GM19099 (cell line): ENCODE results near the gene TMEM138.

ENCODE experiments used
- POLR2A ChIP-seq: IDR thresholded peaks from 3 replicates; pipeline ENCODE4 v1.6.1; 2011; ENCODE audit warnings: low read depth; ENCODE audit not compliant: insufficient read length; ENCODE audit errors: extremely low read depth

TMEM138 gene

DNA sequence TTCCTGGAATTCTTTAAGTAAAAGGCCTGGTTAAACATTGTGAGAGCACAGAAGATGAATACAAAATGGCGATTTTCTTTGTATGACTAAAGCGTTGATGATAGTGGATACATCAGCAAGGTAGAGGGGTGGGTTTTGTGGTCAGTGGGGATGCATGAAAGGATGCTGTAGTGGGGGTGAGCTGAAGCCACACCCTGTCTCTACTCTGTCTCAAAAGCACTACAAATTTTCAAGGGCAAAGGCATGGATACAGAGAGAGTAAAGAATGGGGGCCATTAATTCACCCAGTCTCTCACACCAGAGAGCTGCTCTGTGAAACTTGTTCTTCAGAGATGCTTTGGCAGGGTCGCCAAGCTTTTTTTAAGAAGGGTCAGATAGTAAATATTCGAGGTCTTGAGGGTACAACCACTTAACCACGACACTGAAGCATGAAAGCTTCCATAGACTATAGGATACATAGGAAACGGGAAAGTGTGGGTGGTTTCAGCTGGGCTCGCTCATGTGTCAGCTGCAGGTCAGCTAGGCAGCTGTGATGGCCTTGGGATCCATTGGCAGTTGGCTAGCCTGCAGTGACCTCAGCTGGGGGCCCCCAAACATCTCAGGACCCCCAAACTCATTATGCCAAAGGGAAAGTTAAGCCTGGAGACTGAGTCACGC, 8.3 kb downstream of the TMEM138 start:
- TF ChIP-seq POLR2A, result no peak

DNA sequence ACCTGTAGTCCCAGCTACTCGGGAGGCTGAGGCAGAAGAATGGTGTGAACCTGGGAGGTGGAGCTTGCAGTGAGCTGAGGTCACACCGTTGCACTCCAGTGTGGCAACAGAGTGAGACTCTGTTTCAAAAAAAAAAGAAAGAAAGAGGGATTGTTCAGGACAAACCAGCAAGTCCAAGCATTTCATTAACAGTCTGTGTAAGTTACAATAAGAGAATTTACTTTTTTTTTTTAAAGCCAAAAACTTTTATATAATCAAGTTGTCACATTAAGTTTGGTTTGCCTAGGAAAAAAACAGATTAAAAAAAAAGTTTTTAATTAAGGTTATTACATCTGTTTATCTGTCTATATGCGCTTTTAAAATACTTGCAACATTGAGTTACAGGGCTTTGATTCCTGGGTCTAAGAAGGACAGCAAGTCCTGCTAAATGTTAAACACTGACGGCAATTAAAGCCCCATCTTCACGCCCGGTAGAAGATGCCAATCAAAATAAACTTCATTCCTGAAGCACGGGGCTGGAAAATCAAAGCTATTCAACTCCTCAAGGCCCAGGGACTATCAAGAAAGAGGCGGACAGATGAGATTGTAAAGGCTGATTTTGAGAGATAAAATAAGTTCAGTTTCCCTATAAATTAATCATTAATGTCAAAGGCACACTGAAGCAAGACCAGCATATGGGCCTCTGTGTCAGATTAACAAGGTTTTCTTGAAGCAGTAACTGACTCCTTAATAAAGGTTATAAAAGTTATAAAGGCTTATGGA, 10.7 kb downstream of the TMEM138 start:
- no peak for TF ChIP-seq POLR2A

DNA sequence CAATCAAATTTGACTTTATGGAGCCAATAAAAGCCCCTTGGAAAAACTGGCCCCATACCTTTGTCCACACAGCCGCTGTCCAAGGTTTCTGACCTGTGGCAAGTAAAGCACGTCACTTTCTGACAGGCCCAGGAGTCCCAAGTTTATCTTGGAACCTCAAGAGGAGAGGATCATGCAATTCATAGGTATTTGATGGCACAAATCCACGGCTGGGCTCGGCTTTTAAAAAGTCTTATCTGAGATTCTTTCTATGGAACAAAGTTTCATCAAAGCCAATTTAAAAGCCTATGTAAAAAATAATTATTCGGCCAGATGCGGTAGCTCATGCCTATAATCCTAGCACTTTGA, 13.6 kb downstream of the TMEM138 start:
- TF ChIP-seq POLR2A, result no peak

DNA sequence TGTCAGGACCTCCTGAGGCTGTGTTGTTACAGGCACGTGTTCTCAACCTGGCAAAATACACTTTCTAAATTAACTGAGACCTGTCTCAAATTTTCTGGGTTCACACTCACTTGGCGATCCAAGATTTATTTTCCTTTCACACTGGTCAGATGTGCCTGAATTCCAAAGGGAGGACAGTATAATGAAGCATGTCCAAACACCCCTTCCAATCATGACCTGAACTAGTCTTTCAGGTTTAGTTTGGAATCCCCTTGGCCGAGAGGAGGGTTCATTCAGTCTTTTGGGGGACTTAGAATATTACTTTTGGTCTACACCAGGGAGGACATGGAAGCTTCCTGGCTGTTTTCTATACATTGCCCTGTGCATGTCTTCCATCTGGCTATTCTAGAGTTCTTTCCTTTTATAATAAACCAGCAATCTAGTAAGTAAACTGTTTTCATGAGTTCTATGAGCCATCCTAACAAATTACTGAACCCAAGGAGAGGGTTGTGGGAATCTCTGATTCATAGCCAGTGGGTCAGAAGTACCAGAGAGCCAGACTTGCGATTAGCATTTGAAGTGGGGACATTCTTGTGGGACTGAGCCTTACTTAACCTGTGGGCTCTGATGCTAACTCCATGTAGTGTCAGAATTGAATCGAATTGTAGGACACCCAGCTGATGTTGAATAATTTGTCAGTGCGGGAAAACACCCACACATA, 15.4 kb downstream of the TMEM138 start:
- TF ChIP-seq POLR2A, result no peak

DNA sequence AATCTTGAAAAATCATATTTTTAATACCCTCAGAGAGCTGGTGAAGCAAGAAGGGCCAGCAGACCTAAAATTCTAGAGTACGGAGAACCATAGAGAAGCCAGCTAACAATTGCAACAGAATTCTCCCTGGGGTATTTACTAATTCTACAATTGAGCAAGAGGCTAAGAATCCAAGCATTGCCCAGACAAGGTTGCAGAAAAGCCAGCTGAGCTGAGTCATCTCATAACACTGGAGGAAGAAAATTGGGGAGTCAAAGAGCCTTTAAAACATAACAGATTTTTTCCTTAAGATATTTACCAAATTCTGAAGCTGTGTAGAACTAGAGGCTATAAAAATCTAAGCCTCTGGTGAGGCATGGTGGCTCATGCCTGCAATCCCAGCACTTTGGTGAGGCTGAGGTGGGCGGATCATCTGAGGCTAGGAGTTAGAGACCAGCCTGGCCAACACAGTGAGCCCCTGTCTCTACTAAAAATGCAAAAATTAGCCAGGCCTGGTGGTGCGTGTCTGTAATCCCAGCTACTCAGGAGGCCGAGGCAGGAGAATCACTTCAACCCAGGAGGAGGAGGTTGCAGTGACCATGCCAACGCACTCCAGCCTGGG, 16.6 kb downstream of the TMEM138 start:
- TF ChIP-seq POLR2A, result no peak

DNA sequence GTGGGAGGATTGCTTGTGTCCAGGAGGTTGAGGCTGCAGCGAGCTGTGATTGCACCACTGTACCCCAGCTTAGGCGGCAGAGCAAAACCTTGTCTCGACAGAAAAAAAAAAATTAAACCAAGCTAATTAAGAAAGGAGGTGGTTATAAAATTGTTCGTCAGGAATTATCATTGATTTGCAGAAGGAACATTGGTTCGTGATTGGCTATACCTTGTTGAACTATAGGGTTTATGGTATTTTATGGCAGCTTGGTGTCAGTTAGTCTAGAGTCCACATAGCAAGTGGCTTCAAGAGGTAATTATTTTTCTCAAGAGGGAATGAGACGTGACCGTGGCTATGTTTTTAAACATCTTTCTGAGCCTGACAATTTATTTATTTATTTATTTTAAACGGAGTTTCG, 18.7 kb downstream of the TMEM138 start:
- TF ChIP-seq POLR2A, result no peak

DNA sequence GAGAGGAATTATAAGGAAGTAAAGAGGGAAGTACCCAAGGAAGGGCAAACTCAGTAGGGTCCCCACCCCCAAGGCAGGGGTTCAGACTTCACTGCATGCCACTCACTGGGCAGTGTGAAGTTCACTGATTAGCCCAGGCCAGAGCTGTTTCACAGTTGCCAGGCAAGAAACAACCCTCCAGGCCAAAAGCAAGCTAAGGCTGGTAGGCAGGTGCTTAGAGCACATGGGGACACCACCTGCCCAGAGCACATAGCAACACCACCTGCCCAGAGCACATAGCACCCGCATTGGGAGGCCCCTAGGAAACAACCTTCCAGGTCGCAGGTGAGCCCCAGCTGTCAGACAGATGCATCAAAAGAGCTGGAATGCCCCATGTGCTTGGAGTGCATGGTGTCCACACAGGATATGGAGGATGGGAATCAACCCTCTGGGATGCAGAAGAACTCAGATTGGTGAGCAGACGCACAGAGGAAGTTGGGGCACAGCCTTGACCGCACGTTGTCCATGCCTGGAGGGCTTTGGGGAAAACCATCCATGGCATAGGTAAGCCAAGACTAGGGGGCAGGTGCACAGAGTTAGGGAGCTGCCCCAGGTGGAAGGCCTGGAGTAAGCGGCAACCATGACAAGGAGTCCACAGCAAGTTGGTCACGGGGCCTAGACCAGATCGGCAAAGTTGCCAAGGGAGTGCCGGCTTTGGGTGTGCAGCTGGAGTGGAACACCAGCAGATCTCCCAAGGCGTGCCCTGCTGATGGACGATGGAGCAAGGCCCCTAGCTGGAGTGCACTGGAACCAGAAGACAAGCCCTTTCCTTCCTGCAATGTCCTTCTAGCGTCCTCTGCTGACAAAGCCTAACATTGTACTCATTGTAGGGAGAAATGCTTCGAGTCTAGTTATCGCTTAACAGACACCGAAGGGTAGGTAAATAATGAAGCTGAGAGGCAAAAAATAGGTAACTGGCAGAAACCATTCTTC, 22.4 kb downstream of the TMEM138 start:
- TF ChIP-seq POLR2A, result no peak

DNA sequence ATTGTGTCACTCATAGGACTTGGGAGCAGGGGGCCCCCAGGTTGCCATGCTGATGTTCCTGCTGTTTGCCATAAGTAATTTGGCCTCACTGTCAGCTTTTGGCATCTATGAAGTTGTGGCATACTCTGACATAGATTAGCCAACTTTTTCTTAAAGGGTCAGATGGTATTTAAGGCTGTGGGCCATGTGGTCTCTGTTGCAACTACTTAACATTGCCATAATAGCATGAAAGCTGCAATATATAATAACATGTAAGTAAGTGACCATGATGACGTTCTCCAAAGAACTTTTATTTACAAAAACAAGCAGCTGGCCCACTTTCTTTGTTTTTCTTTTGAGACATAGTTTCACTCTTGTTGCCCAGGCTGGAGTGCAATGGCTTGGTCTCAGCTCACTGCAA, 28.0 kb downstream of the TMEM138 start:
- TF ChIP-seq POLR2A, result no peak

DNA sequence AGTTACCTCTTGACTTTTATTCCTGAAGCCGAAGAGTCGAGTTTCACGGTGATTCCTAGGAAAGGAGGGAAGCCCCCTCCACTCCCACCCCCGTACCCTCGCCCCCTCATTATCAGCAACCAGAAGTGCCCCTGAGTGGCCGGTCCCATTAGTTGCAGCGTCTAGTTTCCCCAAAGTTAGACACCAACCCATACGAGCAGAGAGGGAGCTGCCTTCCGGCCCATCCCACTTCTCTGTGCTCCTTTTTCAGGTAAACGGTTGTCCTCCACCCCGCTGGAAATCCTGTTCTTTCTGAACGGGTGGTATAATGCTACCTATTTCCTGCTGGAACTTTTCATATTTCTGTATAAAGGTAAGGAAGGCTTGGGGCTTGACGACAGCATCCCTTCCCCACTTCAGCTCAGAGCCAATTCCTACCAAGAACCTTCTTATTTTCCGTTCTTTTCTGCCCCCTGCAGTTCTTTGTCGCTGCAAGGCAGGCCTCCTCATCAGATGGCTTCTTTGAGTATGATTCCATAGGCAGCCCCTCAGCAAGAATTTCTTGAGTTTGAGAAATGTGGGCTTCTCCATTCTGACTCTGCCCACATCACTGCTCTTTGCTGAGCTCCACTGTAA, 30.9 kb downstream of the TMEM138 start:
- no peak for TF ChIP-seq POLR2A

DNA sequence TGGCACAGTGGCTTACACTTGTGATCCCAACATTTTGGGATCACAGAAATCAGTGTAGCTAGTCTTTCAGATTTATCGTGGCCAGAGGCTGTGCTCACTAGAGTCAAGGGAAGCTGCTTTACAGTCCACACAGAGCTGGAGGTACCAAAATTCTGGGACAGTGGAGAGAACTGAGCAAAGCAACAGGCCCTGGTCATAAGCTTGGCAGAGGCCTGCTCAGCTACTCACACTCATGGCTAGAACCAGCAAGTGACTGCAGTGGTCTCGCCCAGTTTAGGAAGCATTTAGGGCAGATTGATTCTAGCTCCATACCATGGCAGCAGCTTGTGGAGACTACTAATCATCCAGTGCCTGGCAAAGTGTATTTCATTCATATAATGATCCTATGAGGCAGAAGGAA, 39.0 kb downstream of the TMEM138 start:
- peak; percentile 5 for TF ChIP-seq POLR2A

DNA sequence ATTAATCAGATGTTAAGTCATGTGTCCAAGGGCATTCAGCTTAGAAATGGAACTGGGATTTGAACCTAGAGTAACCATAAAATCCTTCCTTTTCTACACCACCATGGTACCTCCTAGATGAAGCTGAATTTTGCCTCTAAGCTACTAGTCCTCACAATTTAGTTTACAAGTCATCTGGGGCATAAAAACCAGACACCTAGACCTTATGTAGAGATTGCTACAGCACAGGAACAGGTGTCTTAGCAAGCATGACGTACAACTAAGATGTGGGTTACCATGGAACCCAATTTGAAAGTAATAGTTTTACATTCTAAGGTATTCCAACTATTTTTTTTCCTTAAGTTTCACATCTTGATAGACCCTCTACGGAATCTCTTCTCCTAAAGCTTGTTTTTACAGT, 39.4 kb downstream of the TMEM138 start:
- TF ChIP-seq POLR2A, result peak; percentile 2

DNA sequence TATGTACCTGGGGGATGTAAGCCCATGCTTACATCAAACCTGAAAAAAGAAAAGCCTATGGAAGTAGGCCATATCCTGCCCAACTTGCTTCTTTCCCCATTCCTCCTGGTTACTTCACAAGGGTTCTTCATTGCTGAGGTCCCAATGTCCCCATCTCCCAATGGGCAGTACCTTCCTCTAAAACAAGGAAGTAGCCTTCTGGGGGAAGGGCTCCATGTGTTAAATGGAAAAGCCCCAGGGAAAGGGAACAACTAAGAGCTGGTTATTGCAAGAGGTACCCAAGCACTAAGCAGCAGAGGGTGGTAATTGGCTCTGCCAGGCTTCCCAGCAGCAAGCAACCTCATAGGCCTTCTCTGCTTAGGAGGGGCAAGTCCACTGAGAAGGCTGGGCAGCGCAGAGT, 41.5 kb downstream of the TMEM138 start:
- TF ChIP-seq POLR2A, result no peak

DNA sequence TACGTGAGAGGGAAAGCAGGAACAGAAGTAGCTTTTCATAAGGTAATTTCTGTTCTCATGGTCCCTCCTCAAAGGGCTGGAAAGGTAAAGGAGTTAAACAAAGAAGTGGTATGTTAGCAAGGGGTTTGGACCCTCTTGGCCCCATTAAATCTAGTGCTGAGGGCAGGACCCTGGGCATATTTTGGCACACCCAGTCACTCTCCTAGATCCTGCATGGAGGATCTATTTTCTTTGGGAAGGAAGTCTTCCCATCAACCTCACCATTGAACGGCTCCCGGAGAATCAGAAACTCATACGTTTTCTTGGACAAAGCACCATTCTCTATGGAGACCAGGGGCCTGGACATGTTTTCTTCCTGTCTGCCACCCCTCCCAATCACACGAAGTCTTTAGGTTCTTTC, 41.9 kb downstream of the TMEM138 start:
- no peak for TF ChIP-seq POLR2A

DNA sequence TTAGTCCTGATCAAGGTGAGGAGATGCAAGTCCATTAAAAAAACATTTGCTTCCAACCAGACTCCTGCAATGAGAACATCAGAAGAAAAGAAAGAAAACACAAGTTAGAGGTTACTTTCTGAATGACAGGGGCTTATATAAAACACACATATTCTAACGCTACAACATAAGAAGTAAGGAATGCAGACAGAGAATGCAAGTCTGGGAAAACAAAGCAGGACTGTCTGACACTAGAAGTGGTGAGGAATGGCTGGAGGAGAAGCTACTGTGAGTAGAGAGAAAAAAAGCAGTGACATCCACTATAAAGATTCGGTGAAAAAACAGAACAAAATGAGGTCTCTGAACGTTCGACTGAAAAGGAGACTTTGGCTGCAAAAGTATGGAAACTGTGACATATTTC, 42.5 kb downstream of the TMEM138 start:
- TF ChIP-seq POLR2A, result no peak

DNA sequence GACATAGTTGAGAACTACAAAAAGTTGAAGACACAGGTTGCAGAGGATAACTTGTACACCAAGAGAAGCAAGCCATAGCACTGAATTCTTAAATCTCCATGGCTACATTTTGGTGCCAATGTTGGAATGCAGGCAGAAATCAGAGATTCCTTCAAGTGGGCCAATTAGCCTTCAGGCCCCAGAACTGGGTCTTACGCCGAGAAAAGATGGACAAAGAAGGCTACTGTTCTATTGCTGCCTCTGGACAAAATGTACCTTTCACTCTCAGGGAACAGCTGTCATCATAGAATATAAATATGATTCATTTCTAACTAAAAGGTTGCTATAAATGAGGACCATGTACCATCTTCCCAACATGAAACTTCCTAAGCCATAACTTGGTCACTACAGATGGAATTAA, 43.9 kb downstream of the TMEM138 start:
- TF ChIP-seq POLR2A, result no peak
